SH-SY5Y (cell line): ENCODE data around the gene PTPRA.

ENCODE experiments used
- GATA2 ChIP-seq: IDR thresholded peaks from 2 replicates; pipeline ENCODE4 v1.6.1; 2011; ENCODE audit warnings: mild to moderate bottlenecking, low read depth, low read length
- GATA3 ChIP-seq: IDR thresholded peaks from 2 replicates; pipeline ENCODE4 v1.6.1; 2011; ENCODE audit warnings: low read depth, mild to moderate bottlenecking, low read length, moderate library complexity

PTPRA gene

DNA sequence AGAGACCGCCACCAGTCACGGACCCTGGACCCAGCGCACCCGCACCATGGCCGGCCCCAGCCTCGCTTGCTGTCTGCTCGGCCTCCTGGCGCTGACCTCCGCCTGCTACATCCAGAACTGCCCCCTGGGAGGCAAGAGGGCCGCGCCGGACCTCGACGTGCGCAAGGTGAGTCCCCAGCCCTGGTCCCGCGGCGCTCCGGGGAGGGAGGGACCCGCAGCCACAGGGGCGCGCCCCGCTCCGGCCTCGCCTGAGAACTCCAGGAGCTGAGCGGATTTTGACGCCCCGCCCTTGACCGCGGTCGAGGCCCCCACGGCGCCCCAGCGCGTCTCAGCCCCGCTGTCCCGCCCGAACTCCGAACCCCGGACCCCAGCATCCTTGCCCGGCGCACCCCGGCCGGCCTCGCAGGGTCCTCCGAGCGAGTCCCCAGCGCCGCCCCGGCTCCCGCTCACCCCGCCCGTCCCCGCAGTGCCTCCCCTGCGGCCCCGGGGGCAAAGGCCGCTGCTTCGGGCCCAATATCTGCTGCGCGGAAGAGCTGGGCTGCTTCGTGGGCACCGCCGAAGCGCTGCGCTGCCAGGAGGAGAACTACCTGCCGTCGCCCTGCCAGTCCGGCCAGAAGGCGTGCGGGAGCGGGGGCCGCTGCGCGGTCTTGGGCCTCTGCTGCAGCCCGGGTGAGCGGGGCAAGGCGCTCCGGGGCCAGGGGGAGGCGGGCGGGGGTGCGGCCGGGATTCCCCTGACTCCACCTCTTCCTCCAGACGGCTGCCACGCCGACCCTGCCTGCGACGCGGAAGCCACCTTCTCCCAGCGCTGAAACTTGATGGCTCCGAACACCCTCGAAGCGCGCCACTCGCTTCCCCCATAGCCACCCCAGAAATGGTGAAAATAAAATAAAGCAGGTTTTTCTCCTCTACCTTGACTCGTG, 198.6 kb downstream of the PTPRA start, which contains the start of gene OXT:
Gene OXT, plus strand, starts transcription at position 11 of the 920 bp plus-strand sequence. Its CDS starts 36 bp downstream, at position 47.
- TF ChIP-seq GATA3 (no peak), GATA2 (no peak)

DNA sequence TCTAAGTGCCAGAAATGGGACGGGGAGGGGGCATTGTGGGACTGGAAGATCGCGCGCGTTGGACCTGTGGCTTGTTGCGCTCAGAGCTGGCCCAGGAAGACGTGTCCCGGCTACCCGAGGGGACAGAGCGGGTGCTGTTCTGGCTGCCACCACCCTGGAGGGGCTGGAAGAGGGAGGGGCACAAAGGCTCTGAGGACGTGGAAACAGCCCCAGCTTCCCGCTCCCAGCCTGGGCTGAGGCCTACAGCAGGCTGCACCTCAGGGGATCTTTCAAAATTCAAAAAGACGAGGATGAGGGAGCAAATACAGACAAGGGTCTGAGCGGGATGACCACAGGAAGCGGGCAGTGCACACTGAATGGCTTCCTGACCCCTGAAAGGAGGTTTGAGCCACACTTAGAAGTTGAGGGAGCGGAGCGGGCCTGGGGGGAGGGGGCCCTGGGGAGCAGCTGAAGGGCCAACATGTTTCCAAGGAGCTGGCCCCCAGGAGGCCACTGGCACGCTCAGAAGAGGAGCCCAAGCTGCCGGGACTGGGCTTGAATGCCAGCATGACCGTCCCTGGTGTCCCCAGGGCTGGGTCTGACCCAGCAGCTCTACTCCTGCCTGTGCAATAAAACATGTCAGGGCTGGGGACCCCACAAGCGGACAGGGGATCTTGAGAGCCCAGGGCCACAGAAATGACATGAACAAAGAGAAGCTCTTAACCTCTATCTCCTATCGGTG, 199.4 kb downstream of the PTPRA start:
- TF ChIP-seq GATA2 (no peak), GATA3 (no peak)

DNA sequence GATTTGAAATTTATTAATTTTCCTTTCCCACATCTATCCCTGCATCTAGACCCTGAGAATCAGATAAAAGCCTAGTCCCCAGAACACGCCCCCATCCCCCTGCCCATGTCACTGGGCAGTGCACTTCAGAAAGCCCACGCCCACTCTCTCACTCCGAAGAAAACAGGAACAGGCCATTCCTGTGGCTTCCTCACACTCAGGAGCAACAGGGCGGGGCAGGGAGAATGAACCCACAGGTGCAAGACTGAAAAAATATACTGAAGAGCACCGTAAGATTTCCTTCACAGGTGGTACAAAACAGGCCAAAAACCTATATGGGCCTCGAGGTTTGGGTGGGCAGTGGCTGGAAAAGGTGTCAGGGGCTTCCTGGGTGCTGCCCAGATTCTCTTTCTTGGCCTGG, 201.5 kb downstream of the PTPRA start:
- no peak for TF ChIP-seq GATA3
- no peak for TF ChIP-seq GATA2

DNA sequence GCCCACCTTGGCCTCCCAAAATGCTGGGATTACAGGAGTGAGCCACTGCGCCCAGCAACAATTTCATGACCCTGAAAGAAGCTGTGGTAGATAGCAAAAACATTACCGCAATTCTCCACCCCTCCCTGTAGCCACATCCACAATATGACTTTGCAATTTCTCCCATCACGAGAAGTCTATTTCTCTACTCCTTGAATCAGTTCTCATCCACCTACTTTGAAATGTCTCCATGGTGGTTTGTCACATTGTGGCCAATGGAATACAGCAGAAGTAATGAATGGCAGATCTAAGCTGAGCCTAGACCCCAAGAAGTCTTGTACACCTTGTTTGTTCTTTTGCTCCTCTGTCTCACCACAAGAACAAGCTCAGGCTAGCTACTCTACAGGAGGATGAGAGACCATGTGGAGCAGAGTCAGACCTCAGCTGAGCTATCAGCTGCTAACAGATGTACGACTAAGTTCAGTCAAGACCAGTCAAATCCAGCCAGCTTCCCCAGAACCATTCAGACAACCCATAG, 204.4 kb downstream of the PTPRA start:
- TF ChIP-seq GATA2 = no peak
- no peak for TF ChIP-seq GATA3

DNA sequence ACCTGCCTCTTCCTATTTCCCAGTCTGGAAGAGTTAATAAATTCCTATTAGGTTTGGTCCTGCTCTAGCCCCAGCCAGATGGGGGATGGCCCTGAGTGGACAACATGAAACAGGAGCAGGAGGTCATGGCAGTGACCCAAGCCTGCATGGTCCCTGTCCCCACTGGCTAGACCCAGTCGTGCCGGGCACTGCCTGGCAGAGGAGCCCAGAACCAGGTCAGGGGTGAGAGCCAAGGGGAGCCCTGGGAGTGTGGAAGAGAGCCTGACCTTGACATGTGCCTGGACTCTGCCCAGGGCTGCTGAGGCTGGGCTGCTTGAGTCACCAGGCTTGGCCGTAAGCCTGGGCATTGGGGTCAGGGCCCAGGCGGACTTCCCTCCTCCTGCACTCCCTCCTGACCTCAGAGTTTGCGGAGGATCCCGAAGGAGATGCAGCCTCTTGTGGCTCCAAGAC, 207.7 kb downstream of the PTPRA start:
- TF ChIP-seq GATA3 (no peak), GATA2 (no peak)

DNA sequence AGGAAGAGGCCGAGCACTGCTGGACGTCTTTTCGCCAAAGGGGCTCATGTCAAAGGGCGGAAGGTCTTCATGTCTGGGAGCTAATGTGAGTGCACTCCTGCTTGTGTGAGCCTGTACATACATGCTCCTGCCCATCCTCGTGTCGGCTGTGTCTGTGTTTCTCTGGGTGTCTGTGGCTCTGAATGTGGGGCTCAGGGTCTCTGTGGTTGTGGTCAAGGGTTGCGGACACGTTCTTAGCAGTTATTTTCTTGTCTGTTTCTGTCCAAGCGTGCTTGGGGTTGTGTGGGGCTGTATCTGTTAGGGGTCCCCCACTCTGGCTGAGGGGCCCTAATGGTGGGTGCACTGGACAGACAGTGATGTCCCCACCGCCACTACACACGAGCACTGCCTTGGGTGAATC, 208.4 kb downstream of the PTPRA start:
- TF ChIP-seq GATA3 (no peak), GATA2 (no peak)

DNA sequence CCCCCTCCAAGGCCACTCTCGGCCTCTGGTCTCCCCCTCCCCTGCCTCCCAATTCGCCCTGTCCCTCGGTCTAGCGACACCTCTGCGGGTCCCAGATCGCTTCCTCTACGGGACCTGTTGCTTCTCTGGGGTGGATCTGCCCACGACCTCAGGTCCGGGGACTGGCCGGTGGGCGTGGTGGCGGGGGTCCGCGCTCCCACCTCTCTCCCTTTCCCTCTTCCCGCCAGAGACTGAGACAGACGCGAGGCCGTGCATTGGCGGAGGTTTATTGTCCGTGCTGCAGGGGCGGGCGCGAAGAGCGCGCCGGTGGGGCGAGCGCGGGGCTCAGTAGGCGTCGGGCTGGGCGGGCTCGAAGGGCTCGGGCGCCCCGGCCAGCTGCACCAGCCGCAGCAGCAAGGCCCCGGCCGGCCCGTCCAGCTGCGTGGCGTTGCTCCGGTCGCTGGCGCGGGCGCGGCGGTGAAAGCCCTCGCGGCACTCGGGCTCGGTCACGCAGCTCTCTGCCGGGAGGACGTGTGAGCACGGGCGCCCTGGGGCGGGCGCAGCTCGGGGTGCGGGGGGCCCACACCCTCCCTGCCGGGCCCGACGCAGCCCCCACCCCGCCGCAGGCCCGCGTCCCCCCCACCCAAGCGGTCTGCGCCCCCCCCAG, 209.1 kb downstream of the PTPRA start:
- TF ChIP-seq GATA3 (no peak), GATA2 (no peak)

DNA sequence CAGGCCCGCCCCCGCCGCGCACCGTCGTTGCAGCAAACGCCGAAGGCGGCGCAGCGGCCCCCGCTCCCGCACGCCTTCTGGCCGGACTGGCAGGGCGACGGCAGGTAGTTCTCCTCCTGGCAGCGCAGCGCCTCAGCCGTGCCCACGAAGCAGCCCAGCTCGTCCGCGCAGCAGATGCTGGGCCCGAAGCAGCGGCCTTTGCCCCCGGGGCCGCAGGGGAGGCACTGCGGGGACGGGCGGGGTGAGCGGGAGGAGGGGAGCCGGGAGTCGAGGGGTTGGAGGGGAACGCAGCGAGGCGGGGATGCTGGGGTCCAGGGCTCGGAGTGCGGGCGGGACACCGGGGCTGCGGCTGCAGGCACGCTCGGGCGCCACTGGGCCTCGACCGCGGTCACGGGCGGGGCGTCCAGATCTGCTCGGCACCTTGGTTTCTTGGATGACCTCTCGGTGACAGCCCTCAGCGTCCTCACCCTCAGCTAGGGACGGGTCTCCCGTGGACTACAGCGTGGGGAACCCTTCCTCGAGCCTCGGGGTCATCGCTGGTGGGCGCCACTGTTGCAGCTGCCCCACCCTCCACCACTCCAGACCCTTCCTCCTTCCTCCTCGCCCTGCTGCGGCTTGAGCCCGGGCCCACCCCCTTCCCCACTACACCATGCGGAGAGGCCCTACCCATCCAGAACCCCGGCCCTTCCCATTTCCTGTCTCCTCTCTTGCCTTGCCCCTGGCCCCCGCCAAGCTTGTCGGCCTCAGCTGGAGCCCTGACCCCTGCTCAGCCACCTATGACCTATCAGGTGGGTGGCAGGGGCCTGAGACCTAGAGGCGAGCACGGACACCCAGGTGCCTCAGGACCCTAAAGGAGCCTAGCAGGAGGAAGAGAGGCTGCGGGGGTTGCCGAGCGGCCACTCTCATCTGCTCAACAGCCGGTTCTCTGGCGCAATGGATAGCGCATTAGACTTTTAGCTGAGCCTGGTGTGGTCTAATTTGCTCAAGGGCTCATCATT, 210.0 kb downstream of the PTPRA start:
- TF ChIP-seq GATA2 (no peak), GATA3 (no peak)

DNA sequence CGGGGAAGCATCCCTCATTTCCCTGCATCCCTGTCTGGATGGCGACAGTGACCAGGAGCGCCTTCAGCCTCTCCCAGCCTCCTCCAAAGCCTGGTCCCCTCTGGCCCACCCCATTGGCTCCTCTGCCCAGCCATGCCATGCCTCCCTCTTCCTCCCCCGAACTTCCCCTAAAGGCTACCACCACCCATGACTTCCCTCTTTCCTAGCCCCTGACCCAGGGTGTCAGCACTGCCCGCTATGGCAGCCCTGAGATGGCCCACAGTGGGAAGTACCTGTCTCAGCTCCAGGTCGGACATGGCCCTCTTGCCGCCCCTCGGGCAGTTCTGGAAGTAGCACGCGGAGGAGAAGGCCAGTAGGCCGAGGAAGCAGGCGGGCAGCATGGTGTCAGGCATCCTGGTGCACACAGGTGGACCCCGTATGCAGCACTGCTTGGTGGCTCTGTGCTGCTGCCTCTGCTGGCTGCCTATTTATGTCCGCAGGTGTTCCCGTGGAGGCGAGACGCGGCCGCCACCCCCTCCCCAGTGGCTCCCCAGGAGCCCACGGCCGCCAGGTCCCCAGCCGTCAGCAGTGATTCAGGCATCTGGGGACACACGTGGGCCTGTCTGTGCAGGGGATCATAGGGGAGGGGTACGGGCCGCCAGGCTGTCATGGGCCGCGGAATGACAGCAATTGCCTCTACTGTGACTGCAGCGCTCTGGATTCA, 211.2 kb downstream of the PTPRA start, which contains the start of gene AVP:
Gene AVP, minus strand, starts transcription at position 442 of the 703 bp plus-strand sequence. Its CDS starts 50 bp downstream, at position 392.
- TF ChIP-seq GATA2 = no peak
- TF ChIP-seq GATA3 = no peak

DNA sequence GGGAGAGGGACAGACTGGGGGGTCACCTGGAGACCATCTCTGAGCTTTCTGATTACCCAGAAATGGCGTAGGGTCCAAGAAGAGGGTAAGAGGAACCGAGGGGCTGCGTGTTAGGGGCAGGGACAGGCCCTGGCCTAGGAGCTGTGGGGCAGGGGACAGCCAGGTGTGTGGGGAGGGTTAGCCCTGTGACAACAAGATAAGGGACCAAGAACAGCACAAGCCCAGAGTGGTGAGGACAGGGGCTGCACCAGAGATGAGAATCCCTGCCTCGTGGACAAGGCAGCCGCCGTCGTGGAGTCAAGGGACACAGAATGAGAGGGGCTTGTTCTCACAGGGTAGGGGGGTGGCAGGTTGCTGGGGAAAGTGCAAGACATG, 211.7 kb downstream of the PTPRA start:
- TF ChIP-seq GATA2 (no peak), GATA3 (no peak)

DNA sequence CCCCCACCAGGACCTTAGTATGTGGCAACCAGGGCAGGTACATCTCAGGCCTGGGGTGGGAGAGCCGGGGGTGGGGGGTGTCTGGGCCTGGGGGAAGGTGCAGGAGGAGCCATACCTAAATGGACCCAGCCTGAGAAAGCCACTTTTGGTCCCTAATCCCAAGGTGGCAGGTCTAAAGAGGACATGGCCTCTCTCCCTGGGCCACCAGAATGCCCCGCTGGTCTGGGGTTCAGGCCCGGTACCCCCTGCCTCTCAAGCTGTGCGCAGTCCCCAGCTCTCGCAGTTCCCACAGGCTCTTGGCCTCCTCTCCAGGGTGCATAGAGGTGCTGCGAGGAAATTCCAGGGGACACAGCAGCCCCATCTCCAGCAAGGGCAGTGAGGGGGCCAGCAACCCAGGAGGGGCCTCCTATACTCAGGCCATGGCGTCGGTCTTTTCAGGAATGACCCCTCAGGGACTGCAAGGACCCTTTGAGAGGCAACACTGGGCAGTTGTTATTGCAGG, 212.3 kb downstream of the PTPRA start:
- TF ChIP-seq GATA2 = no peak
- no peak for TF ChIP-seq GATA3

DNA sequence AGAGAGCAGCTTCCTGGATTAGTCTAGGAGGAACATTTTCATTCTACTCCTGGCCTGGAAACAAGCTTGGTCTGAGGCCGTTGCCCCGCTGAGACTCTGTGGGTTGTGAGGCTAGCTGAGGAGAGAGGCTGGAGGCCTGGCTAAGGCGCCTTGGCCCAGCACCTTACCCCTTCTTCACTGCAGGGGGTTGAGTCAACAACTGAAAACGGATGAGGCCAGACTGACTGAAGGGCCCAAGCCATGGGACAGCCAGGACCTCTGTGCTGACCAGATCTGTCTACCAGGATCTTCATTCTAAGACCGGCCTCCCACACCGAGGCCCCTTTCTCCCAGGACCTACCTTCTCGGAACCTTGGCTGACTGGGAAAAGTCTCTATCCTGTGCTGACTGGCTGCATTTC, 214.8 kb downstream of the PTPRA start:
- TF ChIP-seq GATA2 (no peak), GATA3 (no peak)
